Measurements from ENCODE around the gene ZNF575. TPM values are rescaled to one million over a fixed set of nuclear protein-coding genes. Genes with fewer than 3 reads are reported as not detected.

ZNF575 gene
- total RNA-seq, 2 donors from 2014 or later = 6.4 to 11.3 TPM

DNA sequence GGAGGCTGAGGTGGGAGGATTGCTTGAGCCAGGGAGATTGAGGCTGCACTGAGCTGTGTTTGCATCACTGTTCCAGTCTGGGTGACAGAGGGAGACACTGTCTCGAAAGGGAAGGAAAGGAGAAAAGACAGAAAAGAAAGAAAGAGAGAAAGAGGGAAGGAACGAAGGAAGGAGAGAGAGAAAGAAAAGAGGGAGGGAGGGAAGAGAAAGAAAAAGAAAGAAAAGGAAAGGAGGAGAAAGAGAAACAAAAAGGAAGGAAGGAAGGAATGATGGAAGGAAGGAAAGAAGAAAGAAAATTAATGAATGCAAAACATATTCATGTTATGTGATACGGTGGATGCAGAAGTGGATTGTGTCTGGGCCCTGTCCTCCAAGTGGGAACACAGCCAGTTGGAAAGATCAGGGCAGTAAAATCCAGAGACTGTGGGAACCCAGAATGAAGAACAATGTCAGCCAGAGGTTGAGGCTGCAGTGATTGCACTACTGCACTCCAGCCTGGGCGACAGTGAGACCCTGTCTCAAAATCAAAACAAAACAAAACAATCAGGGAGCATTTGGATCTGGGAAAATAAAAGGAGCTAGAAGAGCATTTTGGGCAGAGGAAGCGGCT, 34.6 kb upstream of the ZNF575 start:
- no peak for DNase-seq
- H3K27ac ChIP-seq = no peak overlapping the region
- no peaks in the 10 kb centered on the region for H3K4me1 ChIP-seq
- H3K27me3 ChIP-seq = no peaks in the 10 kb centered on the region
- no peak overlapping the region for H3K9ac ChIP-seq (ENCODE audit: low read depth in 2 of 2, low read length in 2 of 2)
- intact Hi-C loops (cut with DNase I) = no loop called here
- H3K9me3 ChIP-seq = no peaks in the 10 kb centered on the region
- TF ChIP-seq, protein P1, sequence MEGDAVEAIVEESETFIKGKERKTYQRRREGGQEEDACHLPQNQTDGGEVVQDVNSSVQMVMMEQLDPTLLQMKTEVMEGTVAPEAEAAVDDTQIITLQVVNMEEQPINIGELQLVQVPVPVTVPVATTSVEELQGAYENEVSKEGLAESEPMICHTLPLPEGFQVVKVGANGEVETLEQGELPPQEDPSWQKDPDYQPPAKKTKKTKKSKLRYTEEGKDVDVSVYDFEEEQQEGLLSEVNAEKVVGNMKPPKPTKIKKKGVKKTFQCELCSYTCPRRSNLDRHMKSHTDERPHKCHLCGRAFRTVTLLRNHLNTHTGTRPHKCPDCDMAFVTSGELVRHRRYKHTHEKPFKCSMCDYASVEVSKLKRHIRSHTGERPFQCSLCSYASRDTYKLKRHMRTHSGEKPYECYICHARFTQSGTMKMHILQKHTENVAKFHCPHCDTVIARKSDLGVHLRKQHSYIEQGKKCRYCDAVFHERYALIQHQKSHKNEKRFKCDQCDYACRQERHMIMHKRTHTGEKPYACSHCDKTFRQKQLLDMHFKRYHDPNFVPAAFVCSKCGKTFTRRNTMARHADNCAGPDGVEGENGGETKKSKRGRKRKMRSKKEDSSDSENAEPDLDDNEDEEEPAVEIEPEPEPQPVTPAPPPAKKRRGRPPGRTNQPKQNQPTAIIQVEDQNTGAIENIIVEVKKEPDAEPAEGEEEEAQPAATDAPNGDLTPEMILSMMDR (IDR thresholded peaks at IDR 0.05) = no peak
- H3K36me3 ChIP-seq = no peaks in the 10 kb centered on the region
- no peak overlapping the region for H3K4me3 ChIP-seq

DNA sequence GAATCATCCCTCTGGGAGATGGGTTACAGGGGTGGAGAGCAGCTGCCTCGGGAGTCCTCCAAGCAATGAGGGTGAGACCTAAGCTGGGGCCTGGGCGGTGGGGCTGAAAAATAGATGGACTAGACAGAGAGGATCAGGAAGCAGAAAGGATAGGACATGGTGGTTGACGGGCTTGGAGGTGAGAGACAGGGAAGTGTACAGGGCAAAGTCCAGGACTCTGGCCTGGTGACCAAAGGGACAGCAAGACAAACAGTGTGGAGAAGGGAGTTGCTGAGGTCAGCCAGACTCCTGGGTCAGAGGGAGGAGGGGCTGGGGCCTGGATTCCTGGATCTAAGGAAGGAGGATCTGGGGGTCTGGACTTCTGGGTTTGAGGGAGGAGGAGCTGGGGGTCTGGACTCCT, 33.9 kb upstream of the ZNF575 start:
- no peak for DNase-seq
- TF ChIP-seq, protein P1 (IDR thresholded peaks at IDR 0.05) = no peak
- Histone ChIP-seq H3K9ac (ENCODE audit: low read depth in 2 of 2, low read length in 2 of 2) (no peak overlapping the region), H3K36me3 (no peaks in the 10 kb centered on the region), H3K4me3 (no peak overlapping the region), H3K4me1 (no peaks in the 10 kb centered on the region), H3K27ac (no peak overlapping the region), H3K9me3 (no peaks in the 10 kb centered on the region), H3K27me3 (no peaks in the 10 kb centered on the region)
- intact Hi-C loops (cut with DNase I) = no loop called here

DNA sequence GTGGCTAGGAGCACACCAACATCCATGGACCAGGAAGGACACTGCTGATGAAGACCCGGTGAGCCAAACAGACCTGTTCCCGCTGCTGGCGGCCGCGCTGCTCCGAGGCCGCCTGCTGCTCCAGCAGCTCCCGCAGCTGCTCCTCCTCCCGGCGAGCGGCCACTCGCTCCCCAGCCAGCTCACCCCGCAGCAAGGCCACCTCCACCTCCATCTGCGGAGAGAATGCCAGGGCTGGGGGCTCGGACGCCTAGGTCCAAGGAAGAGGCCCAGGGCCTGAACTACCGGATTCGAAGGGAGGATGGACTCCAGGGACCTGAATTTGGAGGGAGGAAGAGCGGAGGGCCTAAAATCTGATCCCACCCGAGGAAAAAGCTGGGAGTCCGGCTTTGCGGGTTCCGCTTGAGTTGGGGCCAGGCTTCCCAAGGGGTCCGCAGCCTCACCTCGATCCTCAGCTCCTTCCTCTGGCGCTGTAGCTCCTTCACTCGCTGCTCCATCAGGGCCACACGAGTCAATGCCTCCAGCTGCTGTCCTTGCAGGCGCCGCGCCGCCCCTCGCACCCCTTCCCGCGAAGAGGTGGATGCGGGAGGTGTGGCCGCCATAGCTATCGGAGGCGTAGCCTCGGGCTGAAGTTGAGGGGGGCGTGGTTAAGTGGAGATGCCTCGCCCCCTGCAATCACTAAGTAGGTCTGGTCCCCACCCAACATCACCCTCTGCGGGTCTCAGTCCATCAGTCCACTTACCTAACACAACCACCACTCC, 31.1 kb upstream of the ZNF575 start:
- no peaks in the 10 kb centered on the region for H3K9me3 ChIP-seq
- H3K4me1 ChIP-seq = peaks cover 5% of the 10 kb centered on the region
- no peaks in the 10 kb centered on the region for H3K27me3 ChIP-seq
- H3K9ac ChIP-seq (ENCODE audit: low read depth in 2 of 2, low read length in 2 of 2) = no peak overlapping the region
- intact Hi-C loops (cut with DNase I) = no loop called here
- no peak overlapping the region for H3K4me3 ChIP-seq
- TF ChIP-seq, protein P1 (IDR thresholded peaks at IDR 0.05) = no peak
- no peaks in the 10 kb centered on the region for H3K36me3 ChIP-seq
- no peak overlapping the region for H3K27ac ChIP-seq
- no peak for DNase-seq

DNA sequence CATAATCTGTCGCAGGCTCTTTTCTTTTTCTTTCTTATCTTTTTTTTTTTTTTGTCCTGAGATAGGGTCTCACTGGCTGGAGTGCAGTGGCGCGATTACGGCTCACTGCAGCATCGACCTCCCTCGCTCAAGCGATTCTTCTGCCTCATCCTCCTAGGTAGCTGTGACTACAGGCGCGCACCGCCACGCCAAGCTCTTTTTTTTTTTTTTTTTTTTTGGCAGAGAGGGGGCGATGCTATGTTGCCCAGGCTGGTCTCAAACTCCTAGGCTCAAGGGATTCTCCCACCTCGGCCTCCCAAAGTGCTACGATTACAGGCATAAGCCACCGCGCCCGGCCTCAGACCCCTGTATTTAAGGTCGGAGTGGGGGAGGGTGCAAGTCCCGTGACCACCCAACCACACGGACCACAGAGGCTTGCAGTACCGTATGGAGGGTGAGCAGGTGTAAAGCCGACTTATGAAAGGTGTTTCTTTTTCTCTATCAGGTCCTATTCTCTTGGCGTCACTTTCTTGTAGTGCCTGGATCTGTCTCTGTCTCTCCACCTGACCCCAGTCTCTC, 30.5 kb upstream of the ZNF575 start:
- Histone ChIP-seq H3K9ac (ENCODE audit: low read depth in 2 of 2, low read length in 2 of 2) (peak overlapping the region in 1 of 2 donors; percentile 89), H3K4me3 (no peak overlapping the region), H3K4me1 (peaks cover 5% of the 10 kb centered on the region), H3K36me3 (no peaks in the 10 kb centered on the region), H3K9me3 (no peaks in the 10 kb centered on the region), H3K27me3 (no peaks in the 10 kb centered on the region), H3K27ac (no peak overlapping the region)
- intact Hi-C loops (cut with DNase I) = no loop called here
- TF ChIP-seq, protein P1 (IDR thresholded peaks at IDR 0.05) = no peak
- no peak for DNase-seq

DNA sequence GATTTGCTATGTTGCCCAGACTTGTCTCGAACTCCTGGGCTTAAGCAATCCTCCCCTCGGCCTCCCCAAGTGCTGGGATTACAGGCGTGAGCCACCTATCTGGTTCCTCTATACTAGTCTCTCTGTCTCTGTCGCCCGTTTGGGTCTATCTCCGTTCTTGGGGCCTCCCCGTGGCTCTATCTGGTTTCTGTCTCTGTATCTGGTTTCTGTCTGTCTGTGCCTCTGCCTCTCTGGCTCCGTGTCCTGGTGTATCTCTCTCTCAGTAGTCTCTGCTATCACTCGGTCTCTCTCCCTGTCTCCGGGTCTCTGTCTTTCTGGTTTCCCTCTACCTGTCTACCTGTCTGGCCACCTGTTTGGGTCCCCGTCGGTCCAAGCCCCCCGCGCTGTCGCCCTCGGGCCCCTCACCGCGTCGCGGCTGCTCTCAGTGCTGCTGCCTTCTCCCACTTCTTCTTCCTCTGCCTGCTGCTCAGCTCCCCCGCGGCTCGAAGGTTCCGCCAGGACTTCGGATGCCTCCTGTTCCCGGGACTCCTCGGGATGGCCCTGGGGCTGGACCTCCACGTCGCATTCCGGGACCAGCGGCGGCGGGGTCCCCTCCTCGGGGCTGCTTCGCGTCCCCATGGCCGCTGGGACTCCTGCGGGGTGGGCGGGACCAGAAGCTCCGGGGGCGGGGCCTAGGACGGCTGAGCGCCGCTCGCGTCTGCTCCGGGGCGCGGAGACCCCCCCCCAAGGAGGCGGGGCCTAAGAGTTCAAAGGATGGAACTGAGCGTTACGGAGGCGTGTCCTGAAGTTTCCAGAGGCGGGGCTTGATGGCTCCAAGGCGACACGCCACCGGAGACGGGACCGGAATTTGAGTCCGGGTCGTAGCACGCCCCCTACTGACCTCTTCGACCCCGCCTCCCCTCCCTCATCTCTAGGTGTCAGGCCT, 29.2 kb upstream of the ZNF575 start:
- intact Hi-C loops (cut with DNase I) = no loop called here
- Histone ChIP-seq H3K4me3 (peak overlapping the region; percentile 63), H3K9me3 (no peaks in the 10 kb centered on the region), H3K4me1 (peaks cover 5% of the 10 kb centered on the region), H3K36me3 (peaks cover 4% of the 10 kb centered on the region), H3K9ac (ENCODE audit: low read depth in 2 of 2, low read length in 2 of 2) (peak overlapping the region; percentile 88 to 89), H3K27ac (peak overlapping the region; percentile 86), H3K27me3 (no peaks in the 10 kb centered on the region)
- DNase-seq = peak; percentile 99
- TF ChIP-seq, protein P1 (IDR thresholded peaks at IDR 0.05) = peak; percentile 18

Measured in colonic mucosa (tissue), 4 donors.